ENCODE measurements around the gene WDFY4. TPM values are rescaled to one million over a fixed set of nuclear protein-coding genes. Genes with fewer than 3 reads are reported as not detected.

Gene WDFY4
- total RNA-seq, 2 donors from 2014 or later = not detected

DNA sequence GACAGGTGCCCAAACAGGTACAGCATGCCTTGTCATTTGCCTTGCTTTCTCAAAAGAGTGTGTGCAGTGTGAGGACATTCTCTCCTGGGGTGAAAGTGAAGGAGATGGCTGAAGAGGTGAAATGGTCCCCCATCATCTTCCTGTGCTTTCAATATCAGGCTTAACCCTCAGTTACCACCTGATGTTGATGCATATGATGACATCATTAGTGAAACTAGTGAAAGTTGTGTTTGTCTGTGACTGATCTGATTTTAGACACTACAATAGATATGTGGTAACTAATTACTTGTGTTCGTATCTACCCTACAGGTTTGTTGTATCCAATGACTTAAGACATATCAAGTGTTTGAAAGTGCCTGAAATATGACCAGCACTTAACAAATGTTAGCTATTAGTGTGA, 279.4 kb downstream of the WDFY4 start:
- Mint-ChIP-seq H3K36me3 (ENCODE audit: low read depth) (no peaks in the 10 kb centered on the region), H3K4me3 (no peak overlapping the region), H3K9me3 (no peaks in the 10 kb centered on the region), H3K4me1 (no peaks in the 10 kb centered on the region), H3K27me3 (ENCODE audit: insufficient read depth) (peaks cover 9% of the 10 kb centered on the region), H3K27ac (no peak overlapping the region)
- TF ChIP-seq, protein P1, sequence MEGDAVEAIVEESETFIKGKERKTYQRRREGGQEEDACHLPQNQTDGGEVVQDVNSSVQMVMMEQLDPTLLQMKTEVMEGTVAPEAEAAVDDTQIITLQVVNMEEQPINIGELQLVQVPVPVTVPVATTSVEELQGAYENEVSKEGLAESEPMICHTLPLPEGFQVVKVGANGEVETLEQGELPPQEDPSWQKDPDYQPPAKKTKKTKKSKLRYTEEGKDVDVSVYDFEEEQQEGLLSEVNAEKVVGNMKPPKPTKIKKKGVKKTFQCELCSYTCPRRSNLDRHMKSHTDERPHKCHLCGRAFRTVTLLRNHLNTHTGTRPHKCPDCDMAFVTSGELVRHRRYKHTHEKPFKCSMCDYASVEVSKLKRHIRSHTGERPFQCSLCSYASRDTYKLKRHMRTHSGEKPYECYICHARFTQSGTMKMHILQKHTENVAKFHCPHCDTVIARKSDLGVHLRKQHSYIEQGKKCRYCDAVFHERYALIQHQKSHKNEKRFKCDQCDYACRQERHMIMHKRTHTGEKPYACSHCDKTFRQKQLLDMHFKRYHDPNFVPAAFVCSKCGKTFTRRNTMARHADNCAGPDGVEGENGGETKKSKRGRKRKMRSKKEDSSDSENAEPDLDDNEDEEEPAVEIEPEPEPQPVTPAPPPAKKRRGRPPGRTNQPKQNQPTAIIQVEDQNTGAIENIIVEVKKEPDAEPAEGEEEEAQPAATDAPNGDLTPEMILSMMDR (conservative IDR thresholded peaks at IDR 0.05) = no peak
- Histone ChIP-seq H3K4me3 (ENCODE audit: low read length) (no peak overlapping the region), H3K4me1 (ENCODE audit: control insufficient read depth, insufficient read depth, low read length) (no peaks in the 10 kb centered on the region), H3K9me3 (ENCODE audit: control insufficient read depth, low read length) (no peaks in the 10 kb centered on the region), H3K36me3 (ENCODE audit: control insufficient read depth, insufficient read depth, low read length) (no peaks in the 10 kb centered on the region), H3K9ac (ENCODE audit: extremely low read depth, low read length, poor library complexity, severe bottlenecking) (no peak overlapping the region), H3K27ac (ENCODE audit: low read depth, low read length) (no peak overlapping the region), H3K27me3 (ENCODE audit: control insufficient read depth, insufficient read depth, low read length, poor library complexity, severe bottlenecking) (peaks cover 36% of the 10 kb centered on the region)
- 100% methylated on average over 1 of the region's 1 CpG; no CpG with 5 or more reads in 1 of the 2 experiments for WGBS, 2 experiments (ENCODE audit: insufficient coverage in 1 of 2, insufficient read length in 1 of 2)
- DNase-seq = no peak

DNA sequence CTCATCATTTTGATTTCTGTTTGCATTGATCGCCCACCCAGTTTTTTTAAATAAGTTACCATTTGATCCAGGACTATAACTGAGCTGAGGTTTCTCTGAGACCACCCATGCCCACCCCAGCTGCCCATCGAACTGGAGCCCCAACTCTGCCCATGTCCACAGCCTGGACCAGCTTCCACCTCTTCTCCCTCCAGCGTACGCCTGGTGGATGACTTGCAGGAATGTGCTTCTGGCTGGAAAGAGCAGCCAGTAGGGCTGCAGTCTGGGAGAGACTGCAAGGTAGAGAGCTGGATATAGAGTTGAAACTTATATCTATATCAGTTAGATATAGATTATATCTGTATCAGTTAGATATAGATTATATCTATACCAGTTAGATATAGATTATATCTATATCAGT, 280.8 kb downstream of the WDFY4 start:
- no peaks in the 10 kb centered on the region for H3K36me3 ChIP-seq (ENCODE audit: control insufficient read depth, insufficient read depth, low read length)
- H3K27me3 ChIP-seq (ENCODE audit: control insufficient read depth, insufficient read depth, low read length, poor library complexity, severe bottlenecking) = peaks cover 36% of the 10 kb centered on the region
- 86 to 92% methylated on average over 1 to 4 of the region's 4 CpGs for WGBS, 2 experiments (ENCODE audit: insufficient coverage in 1 of 2, insufficient read length in 1 of 2)
- H3K36me3 Mint-ChIP-seq (ENCODE audit: low read depth) = no peaks in the 10 kb centered on the region
- H3K4me1 ChIP-seq (ENCODE audit: control insufficient read depth, insufficient read depth, low read length) = no peaks in the 10 kb centered on the region
- H3K4me1 Mint-ChIP-seq = no peaks in the 10 kb centered on the region
- no peaks in the 10 kb centered on the region for H3K9me3 Mint-ChIP-seq
- H3K27ac Mint-ChIP-seq = no peak overlapping the region
- no peak overlapping the region for H3K9ac ChIP-seq (ENCODE audit: extremely low read depth, low read length, poor library complexity, severe bottlenecking)
- no peak overlapping the region for H3K4me3 Mint-ChIP-seq
- no peak overlapping the region for H3K4me3 ChIP-seq (ENCODE audit: low read length)
- DNase-seq = no peak
- H3K9me3 ChIP-seq (ENCODE audit: control insufficient read depth, low read length) = no peaks in the 10 kb centered on the region
- H3K27me3 Mint-ChIP-seq (ENCODE audit: insufficient read depth) = peaks cover 9% of the 10 kb centered on the region
- no peak overlapping the region for H3K27ac ChIP-seq (ENCODE audit: low read depth, low read length)
- TF ChIP-seq, protein P1 (conservative IDR thresholded peaks at IDR 0.05) = no peak

DNA sequence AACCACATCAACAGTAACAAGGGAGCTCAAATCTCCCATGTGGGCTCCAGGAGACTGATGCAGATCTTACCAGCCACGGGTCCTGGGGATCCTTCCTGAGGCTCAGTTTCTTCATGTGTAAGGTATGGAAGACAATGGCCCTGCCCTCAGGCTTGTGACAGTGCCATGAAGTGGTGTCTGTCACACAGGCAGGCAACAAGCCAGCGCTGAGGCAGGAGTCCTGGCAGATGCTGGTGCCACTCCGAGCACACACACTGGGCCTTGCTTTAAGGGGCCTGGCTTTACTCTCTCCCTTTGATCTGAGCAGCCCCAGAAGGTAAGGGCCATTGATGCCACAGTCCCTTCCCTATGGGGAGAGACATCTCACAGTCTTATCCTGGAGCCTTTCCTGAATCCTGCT, 283.4 kb downstream of the WDFY4 start:
- Mint-ChIP-seq H3K27me3 (ENCODE audit: insufficient read depth) (peaks cover 5% of the 10 kb centered on the region), H3K4me3 (no peak overlapping the region), H3K4me1 (no peaks in the 10 kb centered on the region), H3K27ac (no peak overlapping the region), H3K36me3 (ENCODE audit: low read depth) (no peaks in the 10 kb centered on the region), H3K9me3 (no peaks in the 10 kb centered on the region)
- DNase-seq = no peak
- H3K9me3 ChIP-seq (ENCODE audit: control insufficient read depth, low read length) = no peaks in the 10 kb centered on the region
- 88 to 91% methylated on average over 3 of the region's 3 CpGs for WGBS, 2 experiments (ENCODE audit: insufficient coverage in 1 of 2, insufficient read length in 1 of 2)
- no peak overlapping the region for H3K9ac ChIP-seq (ENCODE audit: extremely low read depth, low read length, poor library complexity, severe bottlenecking)
- peaks cover 22% of the 10 kb centered on the region for H3K27me3 ChIP-seq (ENCODE audit: control insufficient read depth, insufficient read depth, low read length, poor library complexity, severe bottlenecking)
- no peaks in the 10 kb centered on the region for H3K36me3 ChIP-seq (ENCODE audit: control insufficient read depth, insufficient read depth, low read length)
- no peak overlapping the region for H3K4me3 ChIP-seq (ENCODE audit: low read length)
- no peaks in the 10 kb centered on the region for H3K4me1 ChIP-seq (ENCODE audit: control insufficient read depth, insufficient read depth, low read length)
- H3K27ac ChIP-seq (ENCODE audit: low read depth, low read length) = no peak overlapping the region
- TF ChIP-seq, protein P1 (conservative IDR thresholded peaks at IDR 0.05) = no peak

All from endodermal cell (in vitro differentiated cells).